Lower leg skin (tissue), 3 donors: ENCODE results near the gene KSR2.

Source experiments
- CTCF ChIP-seq, 3 donors: fragments of 450-650 bp; IDR thresholded peaks; one replicate each; pipeline ENCODE4 v1.5.1; 2016; ENCODE audit warnings: antibody characterized with exemption in 3 of 3, mild to moderate bottlenecking in 3 of 3, moderate library complexity in 2 of 3
- POLR2A ChIP-seq, 2 donors: fragments of 450-650 bp; IDR thresholded peaks; one replicate each; pipeline ENCODE4 v1.6.1; 2016 to 2017; ENCODE audit warnings: antibody characterized with exemption in 2 of 2, mild to moderate bottlenecking in 1 of 2, moderate library complexity in 1 of 2

- TF ChIP-seq CTCF (IDR thresholded peaks at IDR 0.05) (no peak), POLR2A (IDR thresholded peaks at IDR 0.05) (no peak)
Measured at GRCh38 chr12:117936722-117937484, 31.9 kb downstream of the KSR2 start.
